K562 (cell line): ENCODE data around the gene IRF4. TPM values are rescaled to one million over a fixed set of nuclear protein-coding genes. Genes with fewer than 3 reads are reported as not detected.

Experiments
- ATAC-seq: fragments of 200-7000 bp; cut with Tn5 transposase; 3 replicates; pipeline ENCODE4 v1.9.1; 2020; ENCODE audit warnings: moderate library complexity
- BruUV-seq: library from RNA; stranded (reverse); fragments of 400-500 nt; replicated peaks from 2 replicates; lab custom pipeline; 2021; lab: Mats Ljungman, UMichigan
- CTCF ChIA-PET: fragments of 300-600 bp; formaldehyde crosslinking; extraction: SDS; loops from one replicate; lab custom pipeline; 2021; ENCODE audit warnings: low intra/inter-chr PET ratio; lab: Yijun Ruan, JAX
- POLR2A ChIA-PET: fragments of 300-600, 350-650 bp; sonication (Branson Sonifier 250); formaldehyde crosslinking; extraction: SDS; loops from one replicate; lab custom pipeline; 2021; ENCODE audit warnings: antibody characterized with exemption, inconsistent platforms; lab: Yijun Ruan, JAX
- DNase-seq, 4 experiments: peaks; one replicate each; pipeline versions ENCODE4 v3.0.0 to v3.0.0-alpha.2; 2011 to 2018; ENCODE audit warnings: low spot score in 3 of 4, mixed read lengths in 3 of 4; ENCODE audit errors: extremely low read depth in 1 of 4
- FAIRE-seq: peaks from 2 replicates; lab custom pipeline; 2011; peaks lifted over from hg19 to GRCh38; lab: Jason Lieb, UNC
- H2AFZ ChIP-seq: 2 replicates; pipeline ENCODE4 v1.6.0; 2011; ENCODE audit warnings: low read depth, low read length, control low read depth, inconsistent platforms
- H3K27ac ChIP-seq: fragments of 200-600 bp; 3 replicates; pipeline ENCODE4 v1.8.0; 2011; ENCODE audit warnings: low read depth, mild to moderate bottlenecking, control low read depth, inconsistent platforms, low read length, moderate library complexity, mixed read lengths; ENCODE audit errors: extremely low read depth
- H3K27me3 ChIP-seq, 2 experiments: fragments of 300-600 bp in 1 of 2; 2 replicates in 1 of 2; 3 replicates in 1 of 2; pipeline versions ENCODE4 v1.6.0 to v1.8.0; 2011; ENCODE audit warnings: inconsistent platforms in 2 of 2, low read length in 2 of 2, mild to moderate bottlenecking in 1 of 2, mixed read lengths in 1 of 2, moderate library complexity in 1 of 2; ENCODE audit not compliant: control insufficient read depth in 2 of 2, insufficient read depth in 2 of 2
- H3K36me3 ChIP-seq: fragments of 300-600 bp; 3 replicates; pipeline ENCODE4 v1.8.0; 2011; ENCODE audit warnings: mild to moderate bottlenecking, low read length, inconsistent platforms; ENCODE audit not compliant: control insufficient read depth, insufficient read depth
- H3K4me1 ChIP-seq, 2 experiments: fragments of 200-600 bp in 1 of 2; replicated peaks in 1 of 2; 2 replicates in 1 of 2; 3 replicates in 1 of 2; pipeline versions ENCODE4 v1.5.1 to v1.8.0; 2011; ENCODE audit warnings: inconsistent platforms in 2 of 2, low read length in 2 of 2, mild to moderate bottlenecking in 1 of 2, mixed read lengths in 1 of 2, moderate library complexity in 1 of 2; ENCODE audit not compliant: control insufficient read depth in 2 of 2, insufficient read depth in 2 of 2
- H3K4me2 ChIP-seq: 2 replicates; pipeline ENCODE4 v1.6.1; 2011; ENCODE audit warnings: low read length, control low read depth, inconsistent platforms, mixed read lengths; ENCODE audit not compliant: insufficient read depth
- H3K4me3 ChIP-seq: fragments of 200-600 bp; sonication (generic), shearing (Covaris generic); 2 replicates; pipeline ENCODE4 v1.5.1; 2016; ENCODE audit warnings: control low read depth, inconsistent platforms
- H3K79me2 ChIP-seq: fragments of 200-600 bp; 3 replicates; pipeline ENCODE4 v1.8.0; 2011; ENCODE audit warnings: low read length, inconsistent platforms; ENCODE audit not compliant: control insufficient read depth, insufficient read depth
- H3K9ac ChIP-seq, 2 experiments: 2 replicates each; pipeline versions ENCODE4 v1.6.0 to v1.6.1; 2011; ENCODE audit warnings: low read depth in 2 of 2, low read length in 2 of 2, control low read depth in 1 of 2, inconsistent platforms in 1 of 2, mild to moderate bottlenecking in 1 of 2, mixed read lengths in 1 of 2; ENCODE audit not compliant: insufficient read depth in 1 of 2
- H3K9me1 ChIP-seq: one replicate; pipeline ENCODE4 v1.6.0; 2011; ENCODE audit warnings: inconsistent platforms, mild to moderate bottlenecking, low read length, moderate library complexity; ENCODE audit not compliant: control insufficient read depth, insufficient read depth
- H3K9me3 ChIP-seq: replicated peaks from 2 replicates; pipeline ENCODE4 v1.5.1; 2011; ENCODE audit warnings: low read depth, low read length, inconsistent platforms; ENCODE audit not compliant: control insufficient read depth, insufficient read depth
- H4K20me1 ChIP-seq: replicated peaks from 2 replicates; pipeline ENCODE4 v1.6.1; 2011; ENCODE audit warnings: low read length, inconsistent platforms, mixed read lengths; ENCODE audit not compliant: control insufficient read depth, insufficient read depth
- CEBPG ChIP-seq, 3 experiments: fragments of 200-800 bp in 1 of 3; sonication (Bioruptor generic) in 1 of 3; sonication (generic) in 1 of 3; formaldehyde crosslinking in 1 of 3; IDR thresholded peaks in 2 of 3; conservative IDR thresholded peaks in 1 of 3; 2 replicates each; pipeline versions ENCODE4 v1.6.1 to v1.8.0; 2016 to 2022; ENCODE audit warnings: missing compliant biosample characterization in 2 of 3, missing genetic modification characterization in 2 of 3, mild to moderate bottlenecking in 1 of 3, missing genetic modification reagents in 1 of 3
- EP300 ChIP-seq: IDR thresholded peaks from 2 replicates; pipeline ENCODE4 v1.6.1; 2012; ENCODE audit warnings: low read length, improper control_type of control experiment
- ETV1 ChIP-seq: fragments of 450-650 bp; conservative IDR thresholded peaks from 2 replicates; pipeline ENCODE4 v1.6.1; 2016; ENCODE audit warnings: missing genetic modification characterization, control low read depth, low read depth, missing compliant biosample characterization
- FOXK1 ChIP-seq: sonication (generic); formaldehyde crosslinking; IDR thresholded peaks from 2 replicates; pipeline ENCODE4 v1.8.0; 2022; ENCODE audit warnings: missing genetic modification reagents, mild to moderate bottlenecking, borderline replicate concordance
- GTF2A2 ChIP-seq: IDR thresholded peaks from 2 replicates; pipeline ENCODE4 v1.6.1; 2016; ENCODE audit warnings: mild to moderate bottlenecking, missing genetic modification characterization, missing compliant biosample characterization
- HNRNPLL ChIP-seq: fragments of 200-400 bp; formaldehyde crosslinking; IDR thresholded peaks from 2 replicates; pipeline ENCODE4 v1.6.1; 2017; ENCODE audit warnings: low read length, low read depth, mild to moderate bottlenecking; ENCODE audit not compliant: poor library complexity, severe bottlenecking
- NCOA6 ChIP-seq: fragments of 450-650 bp; IDR thresholded peaks from 2 replicates; pipeline ENCODE4 v1.6.1; 2017; ENCODE audit warnings: mild to moderate bottlenecking
- NR4A1 ChIP-seq, 2 experiments: fragments of 250-450 bp in 1 of 2; fragments of 450-650 bp in 1 of 2; sonication (Bioruptor Pico) in 1 of 2; IDR thresholded peaks; 2 replicates each; pipeline versions ENCODE4 v1.4.0 to v1.6.1; 2016 to 2020; ENCODE audit warnings: mild to moderate bottlenecking in 2 of 2, missing compliant biosample characterization in 1 of 2, missing genetic modification characterization in 1 of 2, moderate library complexity in 1 of 2
- PCBP2 ChIP-seq: fragments of 200-400 bp; formaldehyde crosslinking; IDR thresholded peaks from 2 replicates; pipeline ENCODE4 v1.6.1; 2018; ENCODE audit warnings: low read length, low read depth, mild to moderate bottlenecking, moderate library complexity; ENCODE audit not compliant: poor library complexity, severe bottlenecking
- PHTF2 ChIP-seq: fragments of 250-450 bp; sonication (Bioruptor Pico); IDR thresholded peaks from 2 replicates; pipeline ENCODE4 v1.5.0; 2021; ENCODE audit warnings: mild to moderate bottlenecking
- SMARCA4 ChIP-seq: fragments of 450-650 bp; IDR thresholded peaks from 2 replicates; pipeline ENCODE4 v1.6.1; 2016
- SPI1 ChIP-seq: IDR thresholded peaks from 2 replicates; pipeline ENCODE4 v1.6.1; 2011; ENCODE audit warnings: low read depth, low read length, control low read depth, borderline replicate concordance
- TAL1 ChIP-seq: fragments of 450-650 bp; IDR thresholded peaks from 2 replicates; pipeline ENCODE4 v1.6.1; 2016; ENCODE audit warnings: mild to moderate bottlenecking
- XRCC5 ChIP-seq: fragments of 200-400 bp; formaldehyde crosslinking; IDR thresholded peaks from 2 replicates; pipeline ENCODE4 v1.6.1; 2017; ENCODE audit warnings: low read depth, mild to moderate bottlenecking, low read length
- YBX1 ChIP-seq: fragments of 450-650 bp; IDR thresholded peaks from 2 replicates; pipeline ENCODE4 v1.7.1; 2016; ENCODE audit warnings: mild to moderate bottlenecking
- ZNF77 ChIP-seq: fragments of 250-450 bp; sonication (Bioruptor Pico); IDR thresholded peaks from 2 replicates; pipeline ENCODE4 v1.5.0; 2020
- WGBS: fragments of 100-300 bp; shearing (Covaris generic); methylation state at CpG from one replicate; pipeline ENCODE4 v1.1.6; 2016; ENCODE audit warnings: low coverage, mixed read lengths; ENCODE audit not compliant: insufficient coverage; ENCODE audit errors: missing lambda C conversion rate; 5-methylcytosine and 5-hydroxymethylcytosine counted together
- in situ Hi-C: fragments of 300-500 bp; cut with MboI; formaldehyde crosslinking; loops from 4 replicates; pipeline ENCODE4 v1.15.0; 2018; ENCODE audit warnings: inconsistent platforms, mixed read lengths
- intact Hi-C: fragments of 100-400 bp; cut with micrococcal nuclease; formaldehyde crosslinking; loops from 2 replicates; pipeline ENCODE4 v1.14.2; 2022
- polyA plus RNA-seq, 8 experiments: library from polyadenylated mRNA; depleted of rRNA in 4 of 8; stranded (reverse) in 5 of 8; unstranded in 3 of 8; fragments of >200 nt; fragmentation: Nextera tagmentation in 2 of 8; fragmentation: Illumina TruSeq in 1 of 8; extraction: Ambion mirVana in 2 of 8; extraction: Trizol in 1 of 8; gene quantifications; 2 replicates each; pipeline versions ENCODE4 v1.2.1 to v1.2.3, GENCODE V29; 2011 to 2014; ENCODE audit warnings: inconsistent platforms in 1 of 8, missing spikeins in 1 of 8
- total RNA-seq, 7 experiments: library from RNA; depleted of rRNA in 6 of 7; stranded (reverse); fragments of >200 nt in 6 of 7; fragmentation: Illumina TruSeq in 2 of 7; extraction: Trizol in 2 of 7; gene quantifications; 2 replicates each; pipeline versions ENCODE4 v1.2.1 to v1.2.3, GENCODE V29; 2011 to 2021; ENCODE audit warnings: low replicate concordance in 1 of 7

IRF4 gene
- total and polyA plus RNA-seq, 9 of the 15 experiments (the other 6 are each of a cell fraction or from before 2014, with no cell fraction given): 0.05 to 0.33 (median 0.09) TPM; not detected in 6

DNA sequence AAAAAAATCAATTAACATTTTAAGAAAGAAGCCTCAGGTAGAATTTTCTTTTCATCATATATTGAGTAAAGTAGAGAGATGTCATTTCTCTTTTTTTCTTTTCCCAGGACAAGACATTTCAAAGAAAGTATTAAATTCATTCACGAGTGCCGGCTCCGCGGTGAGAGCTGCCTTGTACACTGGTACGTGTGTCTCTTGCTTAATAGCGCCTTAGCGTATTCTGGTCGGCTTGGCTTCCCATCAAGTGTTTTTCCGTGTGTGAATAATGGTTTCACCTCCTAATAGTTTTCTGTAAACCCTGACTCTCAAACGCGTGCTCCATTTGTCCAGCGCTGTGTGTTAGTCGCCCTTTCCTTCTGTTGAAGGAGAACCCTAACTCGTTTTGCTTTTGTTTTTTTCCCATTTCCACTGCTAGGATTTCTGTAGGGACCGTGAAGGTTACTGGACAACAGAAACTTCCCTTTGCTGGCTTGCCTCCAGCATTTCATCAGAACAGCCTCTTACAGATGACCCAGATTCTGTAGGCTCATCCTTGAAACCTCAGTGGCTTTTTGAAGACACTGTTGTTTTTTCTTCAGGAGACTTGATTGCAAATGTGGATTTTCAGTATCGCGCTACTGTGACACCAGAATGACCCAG, 45.7 kb upstream of the IRF4 start:
- ATAC-seq: no peak
- TF ChIP-seq XRCC5 (no peak), CEBPG (CRISPR knock-in tag; IDR thresholded peaks at IDR 0.05) (no peak), CEBPG (tag; conservative IDR thresholded peaks at IDR 0.05 in 1 of 2, IDR thresholded peaks at IDR 0.05 in 1 of 2) (peak in 1 of 2 experiments; percentile 23; a peak in 1 of 4 replicates)
- Histone ChIP-seq H3K27me3 (peaks cover 0 to 14% of the 10 kb centered on the region in 2 experiments; a peak in 3 of 5 replicates), H3K4me3 (no peak overlapping the region), H2AFZ (no peak overlapping the region), H3K4me2 (no peak overlapping the region), H3K36me3 (no peaks in the 10 kb centered on the region), H3K9me1 (no peaks in the 10 kb centered on the region), H3K9me3 (no peaks in the 10 kb centered on the region), H3K27ac (no peak overlapping the region), H3K79me2 (no peaks in the 10 kb centered on the region), H4K20me1 (peaks cover 6% of the 10 kb centered on the region; the same call in 1 of the 2 replicates), H3K9ac (no peak overlapping the region), H3K4me1 (peaks cover 13 to 15% of the 10 kb centered on the region in 2 experiments)
- CTCF ChIA-PET: no interaction called here
- intact Hi-C loops: no loop called here
- no TSS peak for BruUV-seq
- in situ Hi-C loops: no loop called here
- POLR2A ChIA-PET: no interaction called here
- 40% methylated on average over 17 of the region's 17 CpGs for WGBS
- FAIRE-seq: no peak
- no peak for DNase-seq

DNA sequence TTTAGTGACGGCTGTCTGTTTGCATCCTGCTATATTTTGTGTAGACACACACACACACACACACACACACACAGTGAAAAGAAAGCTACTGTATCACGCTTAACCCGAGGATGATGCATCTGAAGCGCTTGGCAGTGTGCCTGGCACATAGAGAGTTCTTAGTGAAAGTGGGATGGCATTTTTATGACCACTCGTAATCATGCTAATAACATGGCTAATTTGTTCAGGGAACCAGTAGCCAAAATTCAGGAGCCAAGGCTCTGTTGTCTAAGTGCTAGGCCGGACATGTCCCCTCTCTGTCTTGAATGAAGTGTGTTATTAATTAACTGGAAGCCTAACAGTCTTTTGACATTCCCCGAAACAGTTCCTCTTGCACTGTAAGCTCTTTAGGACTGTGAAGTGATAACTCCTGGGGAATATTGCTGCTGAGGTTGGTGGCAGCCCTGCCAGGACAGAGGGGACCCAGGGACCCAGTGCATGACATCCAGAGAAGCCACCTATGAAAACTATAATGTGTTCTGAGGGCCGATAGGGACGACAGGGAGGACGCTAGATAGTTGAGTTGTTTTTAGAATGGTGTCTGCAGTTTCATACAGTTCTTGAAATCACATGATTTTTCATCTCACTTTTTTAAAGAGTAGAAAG, 45.0 kb upstream of the IRF4 start:
- POLR2A ChIA-PET: no interaction called here
- intact Hi-C loops: no loop called here
- Histone ChIP-seq H4K20me1 (peaks cover under 1% of the 10 kb centered on the region; the same call in 1 of the 2 replicates), H3K9ac (no peak overlapping the region), H3K9me3 (no peaks in the 10 kb centered on the region), H2AFZ (no peak overlapping the region), H3K4me2 (no peak overlapping the region), H3K4me3 (no peak overlapping the region), H3K9me1 (no peaks in the 10 kb centered on the region), H3K79me2 (no peaks in the 10 kb centered on the region), H3K27me3 (peaks cover 0 to 12% of the 10 kb centered on the region in 2 experiments; a peak in 3 of 5 replicates), H3K36me3 (no peaks in the 10 kb centered on the region), H3K4me1 (peaks cover 6 to 9% of the 10 kb centered on the region in 2 experiments), H3K27ac (no peak overlapping the region)
- CTCF ChIA-PET: no interaction called here
- FAIRE-seq (no peak), ATAC-seq (no peak), DNase-seq (no peak)
- in situ Hi-C loops: no loop called here
- no TSS peak for BruUV-seq
- 33% methylated on average over 10 of the region's 10 CpGs for WGBS
- no peak for TF ChIP-seq FOXK1 (CRISPR knock-in tag)
- no peak for TF ChIP-seq PCBP2
- no peak for TF ChIP-seq SMARCA4
- TF ChIP-seq ETV1 (tag): no peak
- no peak for TF ChIP-seq TAL1
- no peak for TF ChIP-seq GTF2A2 (tag)
- TF ChIP-seq YBX1: no peak
- no peak for TF ChIP-seq NR4A1 (CRISPR knock-in tag; IDR thresholded peaks at IDR 0.05)
- TF ChIP-seq NR4A1 (tag; IDR thresholded peaks at IDR 0.05): no peak
- no peak for TF ChIP-seq EP300
- TF ChIP-seq ZNF77: no peak
- no peak for TF ChIP-seq HNRNPLL
- TF ChIP-seq SPI1: no peak
- TF ChIP-seq NCOA6: no peak
- no peak for TF ChIP-seq PHTF2 (CRISPR knock-in tag)
